Smooth muscle cell of bladder (primary cell): ENCODE data around the gene EIF2S1. TPM values are rescaled to one million over a fixed set of nuclear protein-coding genes. Genes with fewer than 3 reads are reported as not detected.

Experiments
- total RNA-seq: library from RNA; depleted of rRNA; stranded (reverse); fragments of >200 nt; gene quantifications from 2 replicates; pipeline ENCODE4 v1.2.3, GENCODE V29; 2014

The EIF2S1 gene
- total RNA-seq, result 187 and 238 TPM in 2 replicates

GRCh38 chr14:67359775-67360469 is at the start of gene EIF2S1, which contains the start of gene ATP6V1D:
EIF2S1 (plus strand) TSS chr14:67360328; CDS start chr14:67364768, 4,440 bp downstream.
ATP6V1D (minus strand) TSS chr14:67359804; CDS start chr14:67359698, 106 bp downstream.

GRCh38 chr14:67411820-67412421 is 51.8 kb downstream of the EIF2S1 start, which contains the start of gene PLEK2:
PLEK2 (minus strand) TSS chr14:67412165; CDS start chr14:67412059, 106 bp downstream.

Other genes with a start within 250 kb of the EIF2S1 start
- not detected in 2 replicates for gene GARIN2, start 170.9 kb upstream of the EIF2S1 start, total RNA-seq
- 22.2 and 28.2 TPM in 2 replicates for gene PALS1, start 118.9 kb upstream of the EIF2S1 start, total RNA-seq
- 116 and 132 TPM in 2 replicates for gene ATP6V1D, start 524 bp upstream of the EIF2S1 start, total RNA-seq
- gene PLEK2, start 51.8 kb downstream of the EIF2S1 start, total RNA-seq, result 3.0 and 3.7 TPM in 2 replicates
- gene TMEM229B, start 128.4 kb downstream of the EIF2S1 start, total RNA-seq, result 0.57 and 1.0 TPM in 2 replicates
- 0.14 and 0.18 TPM in 2 replicates for gene PLEKHH1, start 173.0 kb downstream of the EIF2S1 start, total RNA-seq
- 11.1 and 11.9 TPM in 2 replicates for gene PIGH, start 239.9 kb downstream of the EIF2S1 start, total RNA-seq